OCI-LY3 (cell line): ENCODE data around the gene CDR2.

Experiments
- CTCF ChIP-seq: fragments of 200-600, 300-600 bp; sonication (generic); IDR thresholded peaks from 2 replicates; pipeline ENCODE4 v1.5.1; 2014; ENCODE audit warnings: antibody characterized with exemption, low read length, low read depth
- EZH2phosphoT487 ChIP-seq: fragments of 200-600 bp; shearing (Covaris generic); IDR thresholded peaks from 2 replicates; pipeline ENCODE4 v1.6.1; 2018; ENCODE audit warnings: antibody characterized with exemption, mixed run types, low read depth

GRCh38 chr16:22313876-22314470 is 60.4 kb downstream of the CDR2 start:
- no peak for TF ChIP-seq CTCF
- TF ChIP-seq EZH2phosphoT487: no peak
